ENCODE results near the gene GLUL. TPM values are rescaled to one million over a fixed set of nuclear protein-coding genes. Genes with fewer than 3 reads are reported as not detected.

The GLUL gene
- total RNA-seq, 1 experiment from 2014 or later: 165 TPM

- H3K79me2 ChIP-seq (ENCODE audit: insufficient read depth, low read length): no peaks in the 10 kb centered on the region
- no peaks in the 10 kb centered on the region for H3K36me3 ChIP-seq (ENCODE audit: control insufficient read depth in 1 of 2, insufficient read depth in 2 of 2, low read length in 2 of 2)
- no peak overlapping the region for H2AFZ ChIP-seq (ENCODE audit: low read depth, low read length, poor library complexity, severe bottlenecking)
- H3K9me3 ChIP-seq (ENCODE audit: control insufficient read depth in 1 of 2, insufficient read depth in 1 of 2, low read depth in 1 of 2, low read length in 2 of 2): no peaks in the 10 kb centered on the region
- POLR2A ChIA-PET: no interaction called here
- no peaks in the 10 kb centered on the region for H3K27me3 ChIP-seq (ENCODE audit: insufficient read depth, low read length)
- H4K20me1 ChIP-seq (ENCODE audit: insufficient read depth): no peaks in the 10 kb centered on the region
- RAD21 ChIA-PET (ENCODE audit: low non-redundant PET in 1 of 2, low total read pairs in 2 of 2, uncharacterized antibody in 2 of 2, unreplicated experiment in 2 of 2): no interaction called here
- no peak overlapping the region for H3K27ac ChIP-seq (ENCODE audit: low read depth, low read length)
- no peaks in the 10 kb centered on the region for H3K4me1 ChIP-seq (ENCODE audit: control insufficient read depth in 1 of 2, insufficient read depth in 2 of 2, low read length in 2 of 2)
- TF ChIP-seq CTCF (IDR thresholded peaks at IDR 0.05 in 2 of 3, conservative IDR thresholded peaks at IDR 0.05 in 1 of 3; ENCODE audit: borderline replicate concordance in 1 of 3, insufficient read depth in 1 of 3, low read depth in 2 of 3, low read length in 2 of 3) (no peak), ELF1 (IDR thresholded peaks at IDR 0.05; ENCODE audit: borderline replicate concordance, low read depth) (no peak), REST (IDR thresholded peaks at IDR 0.05; ENCODE audit: low read depth) (no peak), ZFX (IDR thresholded peaks at IDR 0.05) (no peak), RAD21 (IDR thresholded peaks at IDR 0.05; ENCODE audit: low read depth) (no peak), FOSL1 (IDR thresholded peaks at IDR 0.05; ENCODE audit: low read depth) (no peak), YY1 (IDR thresholded peaks at IDR 0.05; ENCODE audit: extremely low read depth, insufficient replicate concordance, low read depth, low read length) (no peak), POLR2AphosphoS5 (IDR thresholded peaks at IDR 0.05; ENCODE audit: low read depth, low read length) (no peak), SP1 (IDR thresholded peaks at IDR 0.05; ENCODE audit: low read depth) (no peak), EZH2phosphoT487 (IDR thresholded peaks at IDR 0.05; ENCODE audit: borderline replicate concordance) (no peak)
- H3K4me3 ChIP-seq (replicated peaks in 1 of 2; ENCODE audit: low read depth in 1 of 2, low read length in 2 of 2): no peak overlapping the region
- ATAC-seq (no peak), DNase-seq (ENCODE audit: low read depth, low spot score) (no peak)
- H3K4me2 ChIP-seq (ENCODE audit: low read length): no peak overlapping the region
- CTCF ChIA-PET: no interaction called here
- intact Hi-C loops (cut with micrococcal nuclease): no loop called here
- BruUV-seq (replicated peaks): no TSS peak
- H3K9me2 ChIP-seq (ENCODE audit: insufficient read depth): no peaks in the 10 kb centered on the region
- no peak overlapping the region for H3K9ac ChIP-seq (ENCODE audit: low read length)
Measured at GRCh38 chr1:182370532-182370931, 21.1 kb downstream of the GLUL start.
